VCaP (cell line): ENCODE measurements around the gene SIRT3.

Source experiments
- H3K27ac ChIP-seq: fragments of 450-650 bp; 2 replicates; pipeline ENCODE4 v1.5.1; 2017
- CTCF ChIP-seq: fragments of 450-650 bp; conservative IDR thresholded peaks from 2 replicates; pipeline ENCODE4 v1.5.1; 2017; ENCODE audit warnings: mild to moderate bottlenecking, moderate library complexity

Gene SIRT3

GRCh38 chr11:209275-210121 is 26.6 kb downstream of the SIRT3 start:
- H3K27ac ChIP-seq, result peak overlapping the region; percentile 96
- TF ChIP-seq CTCF, result no peak

- H3K27ac ChIP-seq, result peak overlapping the region; percentile 96
- TF ChIP-seq CTCF, result no peak
Measured at GRCh38 chr11:208917-209260, 27.3 kb downstream of the SIRT3 start.

- H3K27ac ChIP-seq, result peak overlapping the region; percentile 96
- TF ChIP-seq CTCF, result no peak
Measured at GRCh38 chr11:208181-208916, 27.8 kb downstream of the SIRT3 start.

- TF ChIP-seq CTCF, result no peak
- H3K27ac ChIP-seq, result peak overlapping the region; percentile 96
Measured at GRCh38 chr11:207863-208180, 28.3 kb downstream of the SIRT3 start.

GRCh38 chr11:207208-207862 is 28.8 kb downstream of the SIRT3 start, which contains the start of the genes BET1L and RIC8A:
BET1L (minus strand) TSS chr11:207399; CDS start chr11:207321, 78 bp downstream.
RIC8A (plus strand) TSS chr11:207708; CDS start chr11:208855, 1,147 bp downstream.
- TF ChIP-seq CTCF, result no peak
- peak within 1 kb of the TSS; percentile 96 for H3K27ac ChIP-seq

GRCh38 chr11:206526-207207 is 29.5 kb downstream of the SIRT3 start:
- peak overlapping the region; percentile 96 for H3K27ac ChIP-seq
- TF ChIP-seq CTCF, result no peak

GRCh38 chr11:206002-206384 is 30.1 kb downstream of the SIRT3 start:
- no peak for TF ChIP-seq CTCF
- H3K27ac ChIP-seq, result peak overlapping the region; percentile 96
